ENCODE measurements around the gene SEMA6A. TPM values are rescaled to one million over a fixed set of nuclear protein-coding genes. Genes with fewer than 3 reads are reported as not detected.

The SEMA6A gene
- polyA plus RNA-seq, 3 donors: 0.16 TPM; not detected in 2

DNA sequence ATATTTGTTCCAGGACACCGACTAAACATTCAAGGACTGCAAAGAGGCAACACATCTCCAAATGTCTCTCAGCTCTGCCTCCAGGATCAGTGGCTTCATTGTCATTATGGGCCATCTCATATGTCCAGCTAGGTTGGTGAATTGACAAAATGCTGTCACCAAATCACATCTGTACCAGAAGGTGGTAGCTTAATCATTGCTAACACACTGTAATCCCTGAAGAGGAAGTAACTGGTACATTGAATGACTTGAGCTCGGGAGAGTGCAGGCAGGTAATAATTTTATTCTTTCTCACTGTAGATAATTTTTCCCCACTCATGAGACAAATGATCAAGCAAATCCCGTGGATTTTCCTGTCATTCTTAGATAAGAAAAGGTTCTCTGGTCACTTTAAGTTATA is 169.8 kb downstream of the SEMA6A start:
- no CpG with 5 or more reads among the region's 3 CpGs for WGBS (ENCODE audit: insufficient coverage)

DNA sequence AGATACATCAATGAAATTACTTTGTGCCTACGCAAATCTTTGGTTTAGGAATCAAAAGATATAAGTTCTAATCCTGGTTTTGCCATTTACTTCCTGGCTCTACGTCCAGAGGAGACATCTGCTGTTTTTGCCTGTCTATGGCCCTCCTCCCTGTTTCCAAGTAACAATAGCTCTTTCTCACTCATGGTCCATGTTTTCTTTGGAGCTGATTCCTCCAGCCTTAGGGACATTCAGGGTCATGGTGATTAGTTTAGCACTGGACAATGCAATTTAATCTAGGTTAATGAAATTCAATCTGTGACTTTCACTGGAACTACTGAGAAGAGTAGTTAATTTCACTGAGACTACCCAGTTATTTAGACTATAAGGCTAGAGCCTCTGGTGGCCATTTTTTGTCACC is 170.6 kb downstream of the SEMA6A start:
- Histone ChIP-seq H3K4me3 (replicated peaks in 1 of 3; ENCODE audit: low read depth in 2 of 3, low read length in 3 of 3) (no peak overlapping the region), H3K27me3 (ENCODE audit: control insufficient read depth in 2 of 2, insufficient read depth in 2 of 2, low read length in 2 of 2) (no peaks in the 10 kb centered on the region), H4K20me1 (ENCODE audit: insufficient read depth, low read length) (no peaks in the 10 kb centered on the region), H3K4me2 (replicated peaks; ENCODE audit: extremely low read depth, low read length, poor library complexity, severe bottlenecking) (no peak overlapping the region), H2AFZ (ENCODE audit: insufficient read depth, low read depth, low read length, poor library complexity, severe bottlenecking) (no peak overlapping the region), H3K79me2 (ENCODE audit: insufficient read depth, low read length) (no peaks in the 10 kb centered on the region), H3K36me3 (replicated peaks in 1 of 2; ENCODE audit: control insufficient read depth in 1 of 2, insufficient read depth in 2 of 2, low read length in 2 of 2) (no peaks in the 10 kb centered on the region), H3K9me3 (replicated peaks in 1 of 2; ENCODE audit: control insufficient read depth in 1 of 2, insufficient read depth in 1 of 2, low read length in 2 of 2) (no peaks in the 10 kb centered on the region), H3K27ac (ENCODE audit: low read depth in 1 of 2, low read length in 2 of 2) (no peak overlapping the region), H3K9ac (ENCODE audit: insufficient read depth, low read length, poor library complexity, severe bottlenecking) (no peak overlapping the region), H3K4me1 (ENCODE audit: control insufficient read depth in 1 of 2, insufficient read depth in 2 of 2, low read length in 2 of 2) (no peaks in the 10 kb centered on the region)
- intact Hi-C loops (cut with micrococcal nuclease): no loop called here
- DNase-seq: no peak
- H3K36me3 Mint-ChIP-seq: peaks cover 3 to 19% of the 10 kb centered on the region in 2 donors
- TF ChIP-seq, protein P1, sequence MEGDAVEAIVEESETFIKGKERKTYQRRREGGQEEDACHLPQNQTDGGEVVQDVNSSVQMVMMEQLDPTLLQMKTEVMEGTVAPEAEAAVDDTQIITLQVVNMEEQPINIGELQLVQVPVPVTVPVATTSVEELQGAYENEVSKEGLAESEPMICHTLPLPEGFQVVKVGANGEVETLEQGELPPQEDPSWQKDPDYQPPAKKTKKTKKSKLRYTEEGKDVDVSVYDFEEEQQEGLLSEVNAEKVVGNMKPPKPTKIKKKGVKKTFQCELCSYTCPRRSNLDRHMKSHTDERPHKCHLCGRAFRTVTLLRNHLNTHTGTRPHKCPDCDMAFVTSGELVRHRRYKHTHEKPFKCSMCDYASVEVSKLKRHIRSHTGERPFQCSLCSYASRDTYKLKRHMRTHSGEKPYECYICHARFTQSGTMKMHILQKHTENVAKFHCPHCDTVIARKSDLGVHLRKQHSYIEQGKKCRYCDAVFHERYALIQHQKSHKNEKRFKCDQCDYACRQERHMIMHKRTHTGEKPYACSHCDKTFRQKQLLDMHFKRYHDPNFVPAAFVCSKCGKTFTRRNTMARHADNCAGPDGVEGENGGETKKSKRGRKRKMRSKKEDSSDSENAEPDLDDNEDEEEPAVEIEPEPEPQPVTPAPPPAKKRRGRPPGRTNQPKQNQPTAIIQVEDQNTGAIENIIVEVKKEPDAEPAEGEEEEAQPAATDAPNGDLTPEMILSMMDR (IDR thresholded peaks at IDR 0.05): no peak
- peaks cover 0 to 1% (median 0%) of the 10 kb centered on the region in 7 donors for H3K9me3 Mint-ChIP-seq
- no CpG with 5 or more reads among the region's 2 CpGs for WGBS (ENCODE audit: insufficient coverage)
- H3K4me3 Mint-ChIP-seq: no peak overlapping the region
- H3K27ac Mint-ChIP-seq: no peak overlapping the region
- H3K27me3 Mint-ChIP-seq (ENCODE audit: low read depth in 3 of 3): peaks cover 0 to 1% (median 0%) of the 10 kb centered on the region in 3 donors
- no peaks in the 10 kb centered on the region for H3K4me1 Mint-ChIP-seq

More for the DNA sequence above, 169.8 kb downstream of the SEMA6A start:
- H3K9me3 ChIP-seq (replicated peaks in 1 of 2; ENCODE audit: control insufficient read depth in 1 of 2, insufficient read depth in 1 of 2, low read length in 2 of 2): no peaks in the 10 kb centered on the region
- intact Hi-C loops (cut with micrococcal nuclease): no loop called here
- H3K27ac ChIP-seq (ENCODE audit: low read depth in 1 of 2, low read length in 2 of 2): no peak overlapping the region
- Mint-ChIP-seq H3K9me3 (no peaks in the 10 kb centered on the region), H3K4me3 (no peak overlapping the region), H3K36me3 (peaks cover 0 to 12% of the 10 kb centered on the region in 2 donors), H3K27ac (no peak overlapping the region), H3K4me1 (no peaks in the 10 kb centered on the region), H3K27me3 (ENCODE audit: low read depth in 3 of 3) (no peaks in the 10 kb centered on the region)
- no peak for DNase-seq
- H3K4me3 ChIP-seq (replicated peaks in 1 of 3; ENCODE audit: low read depth in 2 of 3, low read length in 3 of 3): no peak overlapping the region
- no peak overlapping the region for H3K9ac ChIP-seq (ENCODE audit: insufficient read depth, low read length, poor library complexity, severe bottlenecking)
- no peaks in the 10 kb centered on the region for H3K27me3 ChIP-seq (ENCODE audit: control insufficient read depth in 2 of 2, insufficient read depth in 2 of 2, low read length in 2 of 2)
- H3K36me3 ChIP-seq (replicated peaks in 1 of 2; ENCODE audit: control insufficient read depth in 1 of 2, insufficient read depth in 2 of 2, low read length in 2 of 2): no peaks in the 10 kb centered on the region
- no peak overlapping the region for H2AFZ ChIP-seq (ENCODE audit: insufficient read depth, low read depth, low read length, poor library complexity, severe bottlenecking)
- no peaks in the 10 kb centered on the region for H3K79me2 ChIP-seq (ENCODE audit: insufficient read depth, low read length)
- TF ChIP-seq, protein P1 (IDR thresholded peaks at IDR 0.05): no peak
- H3K4me1 ChIP-seq (ENCODE audit: control insufficient read depth in 1 of 2, insufficient read depth in 2 of 2, low read length in 2 of 2): no peaks in the 10 kb centered on the region
- H4K20me1 ChIP-seq (ENCODE audit: insufficient read depth, low read length): no peaks in the 10 kb centered on the region
- H3K4me2 ChIP-seq (replicated peaks; ENCODE audit: extremely low read depth, low read length, poor library complexity, severe bottlenecking): no peak overlapping the region

Measured in CD14-positive monocyte (primary cell).